Small intestine (tissue), 7 donors: ENCODE data around the gene UNC119B. TPM values are rescaled to one million over a fixed set of nuclear protein-coding genes. Genes with fewer than 3 reads are reported as not detected.

ENCODE experiments used
- DNase-seq, 2 donors: peaks; one replicate each; pipeline versions ENCODE4 v3.0.0 to v3.0.0-alpha.2; 2013
- FAIRE-seq: peaks from 2 replicates; lab custom pipeline; 2012; peaks lifted over from hg19 to GRCh38; lab: Jason Lieb, UNC
- H3K27ac ChIP-seq, 3 donors: one replicate each; pipeline ENCODE4 v1.5.1; 2013; ENCODE audit warnings: low read length in 2 of 3, mild to moderate bottlenecking in 2 of 3, control low read depth in 1 of 3, inconsistent platforms in 1 of 3, low read depth in 1 of 3, moderate library complexity in 1 of 3
- H3K27me3 ChIP-seq, 3 donors: one replicate each; pipeline ENCODE4 v1.6.1; 2013; ENCODE audit warnings: low read length in 3 of 3, inconsistent platforms in 1 of 3; ENCODE audit not compliant: control insufficient read depth in 3 of 3, insufficient read depth in 3 of 3
- H3K36me3 ChIP-seq, 3 donors: one replicate each; pipeline ENCODE4 v1.6.1; 2013; ENCODE audit warnings: low read length in 3 of 3, inconsistent platforms in 1 of 3, low read depth in 1 of 3, mild to moderate bottlenecking in 1 of 3, moderate library complexity in 1 of 3; ENCODE audit not compliant: control insufficient read depth in 3 of 3, insufficient read depth in 2 of 3
- H3K4me1 ChIP-seq, 3 donors: one replicate each; pipeline ENCODE4 v1.6.1; 2013; ENCODE audit warnings: low read length in 2 of 3, inconsistent platforms in 1 of 3, low read depth in 1 of 3, mild to moderate bottlenecking in 1 of 3, moderate library complexity in 1 of 3; ENCODE audit not compliant: control insufficient read depth in 3 of 3, insufficient read depth in 2 of 3
- H3K4me3 ChIP-seq, 3 donors: one replicate each; pipeline ENCODE4 v1.5.1; 2013; ENCODE audit warnings: low read length in 3 of 3, control low read depth in 1 of 3, inconsistent platforms in 1 of 3, low read depth in 1 of 3, mild to moderate bottlenecking in 1 of 3, moderate library complexity in 1 of 3
- H3K9me3 ChIP-seq, 2 donors: one replicate each; pipeline ENCODE4 v1.6.1; 2013; ENCODE audit warnings: low read depth in 1 of 2, low read length in 1 of 2; ENCODE audit not compliant: control insufficient read depth in 2 of 2, insufficient read depth in 1 of 2
- WGBS, 3 donors: extraction: QIAGEN DNeasy Blood & Tissue Kit; methylation state at CpG; one replicate each; pipeline ENCODE4 v1.1.7; 2013; 5-methylcytosine and 5-hydroxymethylcytosine counted together
- polyA plus RNA-seq, 4 donors: library from polyadenylated mRNA; stranded (reverse) in 3 of 4; unstranded in 1 of 4; fragments of 200-250 nt in 3 of 4; fragments of 120-200 nt in 1 of 4; gene quantifications; one replicate each; pipeline versions ENCODE4 v1.2.1 to v1.2.3, GENCODE V29; 2013
- donor health status: healthy with polysubstance abuse.
- donor health status: control.
- donor health status: control.
- donor health status: Bipolar disorder and iron deficiency.
- donor health status: healthy.

Gene UNC119B
- polyA plus RNA-seq, 4 donors, result 6.9 to 21.3 (median 13.9) TPM

DNA sequence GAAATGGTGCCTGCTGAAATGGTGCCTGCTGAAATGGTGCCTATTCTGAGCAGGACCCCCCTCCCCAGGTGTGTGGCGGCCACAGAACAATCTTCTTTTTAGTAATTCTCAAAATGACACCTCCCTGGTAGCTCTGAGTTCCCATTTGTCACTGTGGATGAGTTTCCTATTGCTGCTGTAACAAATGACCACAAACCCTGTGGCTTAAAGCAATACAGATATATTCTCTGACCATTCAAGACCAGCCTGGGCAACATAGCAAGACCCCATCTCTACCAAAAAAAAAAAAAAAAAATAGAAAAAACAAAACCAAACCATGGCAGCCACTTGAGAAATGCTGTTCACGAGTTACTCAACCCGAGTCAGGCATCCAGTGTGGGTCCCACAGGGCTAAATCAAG, 23.3 kb downstream of the UNC119B start:
- WGBS, 3 donors, result 89 to 93% (median 91%) methylated on average over 3 of the region's 3 CpGs
- FAIRE-seq, result no peak
- Histone ChIP-seq H3K36me3 (peaks cover 5 to 70% (median 21%) of the 10 kb centered on the region in 3 donors), H3K27me3 (no peaks in the 10 kb centered on the region), H3K9me3 (peaks cover 0 to 2% of the 10 kb centered on the region in 2 donors), H3K4me3 (no peak overlapping the region), H3K27ac (no peak overlapping the region), H3K4me1 (no peaks in the 10 kb centered on the region)
- no peak for DNase-seq

DNA sequence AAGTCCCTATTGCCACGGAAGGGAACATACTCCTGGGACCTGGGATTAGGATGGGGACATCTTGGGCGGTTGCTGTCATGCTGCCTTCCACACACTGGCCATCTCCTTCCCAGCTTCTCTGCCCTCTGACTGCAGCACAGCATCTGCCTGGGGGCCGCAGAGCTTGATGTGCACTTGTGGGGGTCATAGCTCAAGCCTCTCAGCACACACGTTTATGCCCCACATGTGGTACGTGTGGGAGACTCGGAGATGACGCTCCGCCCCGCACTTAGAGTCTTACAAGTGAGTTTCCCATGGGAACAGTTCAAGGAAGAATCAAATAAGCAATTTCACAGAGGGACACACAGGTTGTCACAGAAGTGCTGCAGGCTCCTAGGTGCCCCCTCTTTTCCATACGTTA, 24.0 kb downstream of the UNC119B start:
- H3K27me3 ChIP-seq, result no peaks in the 10 kb centered on the region
- H3K4me3 ChIP-seq, result no peak overlapping the region
- peaks cover 7 to 71% (median 24%) of the 10 kb centered on the region in 3 donors for H3K36me3 ChIP-seq
- no peak overlapping the region for H3K27ac ChIP-seq
- no peak for FAIRE-seq
- no peak for DNase-seq
- H3K9me3 ChIP-seq, result peaks cover 0 to 2% of the 10 kb centered on the region in 2 donors
- WGBS, 3 donors, result 91 to 95% (median 93%) methylated on average over 10 of the region's 10 CpGs
- H3K4me1 ChIP-seq, result no peaks in the 10 kb centered on the region

DNA sequence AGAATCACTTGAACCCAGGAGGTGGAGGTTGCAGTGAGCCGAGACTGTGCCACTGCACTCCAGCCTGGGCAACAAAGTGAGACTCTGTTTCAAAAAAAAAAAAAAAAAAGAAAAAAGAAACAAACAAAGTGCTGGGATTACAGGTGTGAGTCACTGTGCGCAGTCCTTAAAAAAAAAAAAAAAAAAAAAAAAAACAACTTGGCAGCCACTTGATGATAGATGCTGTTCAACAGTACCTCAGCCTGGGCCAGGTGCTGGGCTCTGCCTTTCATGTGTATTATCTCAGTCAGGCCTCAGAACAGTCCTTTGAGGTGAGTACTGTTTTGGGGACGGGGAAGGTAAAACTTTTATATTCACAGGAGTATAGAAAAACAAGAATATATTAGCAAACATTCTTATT, 24.9 kb downstream of the UNC119B start:
- H3K4me3 ChIP-seq, result no peak overlapping the region

DNA sequence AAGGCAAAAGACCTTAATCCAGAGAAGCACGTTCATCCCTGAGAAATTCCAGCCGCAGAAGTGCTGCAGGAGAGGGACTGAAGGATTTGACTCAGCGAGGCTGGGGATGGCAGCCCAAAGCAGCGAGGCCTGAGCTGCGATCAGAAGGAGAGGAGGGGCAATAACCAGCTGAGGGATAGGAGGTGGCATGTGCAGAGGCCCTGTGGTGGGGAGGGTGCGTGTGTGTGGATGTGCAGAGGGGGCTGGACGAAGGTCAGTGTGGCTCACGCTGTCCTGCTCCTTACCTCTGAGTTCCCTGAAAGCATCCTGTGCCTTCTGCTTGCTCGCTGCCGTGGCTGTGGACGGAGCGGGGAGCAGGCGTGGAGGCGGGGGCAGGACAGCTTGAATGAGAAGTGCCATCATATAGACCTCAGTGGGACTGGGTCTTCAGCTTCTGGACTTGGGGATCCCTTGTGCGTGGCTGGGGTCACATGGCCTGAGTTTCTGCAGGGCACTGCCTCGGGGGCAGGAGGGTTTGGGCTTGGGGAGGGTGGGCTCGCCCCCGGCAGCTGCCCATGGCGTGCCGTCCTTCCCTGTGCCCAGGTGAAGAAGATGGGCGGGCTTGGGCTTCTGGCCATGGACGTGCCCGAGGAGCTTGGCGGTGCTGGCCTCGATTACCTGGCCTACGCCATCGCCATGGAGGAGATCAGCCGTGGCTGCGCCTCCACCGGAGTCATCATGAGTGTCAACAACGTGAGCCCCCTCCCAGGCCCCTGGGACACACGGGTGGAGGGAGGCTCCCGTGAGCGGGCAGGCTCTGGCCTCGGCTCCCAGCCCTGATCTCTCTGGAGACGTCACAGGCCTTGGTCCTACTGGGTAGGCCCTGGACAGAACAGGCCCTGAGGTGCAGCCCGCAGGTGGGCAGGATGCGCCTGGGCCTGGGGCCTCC, 26.4 kb downstream of the UNC119B start:
- no peak overlapping the region for H3K4me3 ChIP-seq
- H3K27ac ChIP-seq, result no peak overlapping the region
- FAIRE-seq (no peak), DNase-seq (no peak)
- H3K36me3 ChIP-seq, result peaks cover 12 to 71% (median 27%) of the 10 kb centered on the region in 3 donors
- H3K9me3 ChIP-seq, result no peaks in the 10 kb centered on the region
- no peaks in the 10 kb centered on the region for H3K27me3 ChIP-seq
- H3K4me1 ChIP-seq, result peaks cover 0 to 3% (median 0%) of the 10 kb centered on the region in 3 donors
- 90 to 94% (median 92%) methylated on average over 38 of the region's 38 CpGs for WGBS, 3 donors

More for the DNA sequence above, 24.9 kb downstream of the UNC119B start:
- no peak for FAIRE-seq
- Histone ChIP-seq H3K9me3 (peaks cover 0 to 2% of the 10 kb centered on the region in 2 donors), H3K4me1 (no peaks in the 10 kb centered on the region), H3K27ac (no peak overlapping the region), H3K36me3 (peaks cover 12 to 71% (median 27%) of the 10 kb centered on the region in 3 donors), H3K27me3 (no peaks in the 10 kb centered on the region)
- WGBS, 3 donors, result 36 to 56% (median 51%) methylated on average over 3 of the region's 3 CpGs
- no peak for DNase-seq

DNA sequence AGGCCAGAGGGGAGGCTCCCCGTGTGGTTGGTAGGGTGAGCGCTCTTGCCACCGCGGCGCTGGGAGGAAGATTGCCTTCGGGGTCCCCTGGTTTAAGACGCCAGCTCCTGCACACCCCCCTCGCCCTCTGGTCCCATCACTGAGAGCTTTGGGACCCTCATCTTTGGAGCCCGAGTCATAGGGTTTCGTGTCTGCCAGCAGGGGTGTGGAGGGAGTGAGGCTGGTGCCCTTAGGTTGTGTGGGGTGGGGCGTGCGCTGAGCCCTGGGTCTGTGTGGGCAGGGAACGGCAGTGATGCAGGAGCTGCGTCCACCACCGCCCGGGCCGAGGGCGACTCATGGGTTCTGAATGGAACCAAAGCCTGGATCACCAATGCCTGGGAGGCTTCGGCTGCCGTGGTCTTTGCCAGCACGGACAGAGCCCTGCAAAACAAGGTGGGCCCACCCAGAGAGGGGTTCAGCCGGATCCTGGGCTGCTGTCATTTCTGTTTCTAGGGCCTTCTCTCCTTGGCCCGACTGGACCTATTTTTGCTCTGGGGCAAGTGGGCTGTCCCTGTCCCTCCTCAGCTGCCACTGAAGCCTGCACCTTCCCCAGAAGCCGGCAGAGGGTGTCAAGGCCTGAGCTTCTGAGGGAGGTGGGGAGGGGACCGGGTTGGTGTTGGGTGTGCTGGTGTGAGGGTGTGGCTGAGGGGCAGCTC, 27.4 kb downstream of the UNC119B start:
- DNase-seq, result no peak
- no peak overlapping the region for H3K27ac ChIP-seq
- H3K4me3 ChIP-seq, result no peak overlapping the region
- H3K9me3 ChIP-seq, result no peaks in the 10 kb centered on the region
- no peak for FAIRE-seq
- no peaks in the 10 kb centered on the region for H3K27me3 ChIP-seq
- peaks cover 12 to 73% (median 27%) of the 10 kb centered on the region in 3 donors for H3K36me3 ChIP-seq
- 89 to 93% (median 92%) methylated on average over 20 to 25 of the region's 25 CpGs for WGBS, 3 donors
- H3K4me1 ChIP-seq, result peaks cover 0 to 3% (median 0%) of the 10 kb centered on the region in 3 donors

DNA sequence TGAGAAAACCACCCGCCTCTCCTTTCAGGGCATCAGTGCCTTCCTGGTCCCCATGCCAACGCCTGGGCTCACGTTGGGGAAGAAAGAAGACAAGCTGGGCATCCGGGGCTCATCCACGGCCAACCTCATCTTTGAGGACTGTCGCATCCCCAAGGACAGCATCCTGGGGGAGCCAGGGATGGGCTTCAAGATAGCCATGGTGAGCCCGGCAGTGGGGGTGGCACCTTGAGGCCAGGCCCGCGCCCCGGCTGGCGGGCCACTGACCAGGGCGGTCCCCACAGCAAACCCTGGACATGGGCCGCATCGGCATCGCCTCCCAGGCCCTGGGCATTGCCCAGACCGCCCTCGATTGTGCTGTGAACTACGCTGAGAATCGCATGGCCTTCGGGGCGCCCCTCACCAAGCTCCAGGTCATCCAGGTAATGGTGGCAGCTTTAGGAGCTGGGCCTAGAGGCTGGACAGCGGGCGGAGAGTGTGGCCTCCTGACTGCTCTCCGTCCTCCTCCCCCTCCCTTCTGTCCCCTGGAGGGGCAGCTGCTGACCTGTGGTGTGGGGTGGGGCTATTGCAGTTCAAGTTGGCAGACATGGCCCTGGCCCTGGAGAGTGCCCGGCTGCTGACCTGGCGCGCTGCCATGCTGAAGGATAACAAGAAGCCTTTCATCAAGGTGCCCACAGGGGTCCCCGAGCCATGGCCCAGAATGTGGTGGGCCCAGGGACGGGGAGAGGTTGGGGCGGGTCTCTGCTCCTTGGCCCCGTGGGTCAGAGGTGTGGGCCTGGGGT, 28.2 kb downstream of the UNC119B start:
- DNase-seq (no peak), FAIRE-seq (no peak)
- WGBS, 3 donors, result 88 to 91% (median 90%) methylated on average over 29 to 31 of the region's 31 CpGs
- H3K4me1 ChIP-seq, result peaks cover 0 to 3% (median 0%) of the 10 kb centered on the region in 3 donors
- H3K9me3 ChIP-seq, result no peaks in the 10 kb centered on the region
- H3K4me3 ChIP-seq, result no peak overlapping the region
- no peak overlapping the region for H3K27ac ChIP-seq
- peaks cover 12 to 69% (median 27%) of the 10 kb centered on the region in 3 donors for H3K36me3 ChIP-seq
- H3K27me3 ChIP-seq, result no peaks in the 10 kb centered on the region

DNA sequence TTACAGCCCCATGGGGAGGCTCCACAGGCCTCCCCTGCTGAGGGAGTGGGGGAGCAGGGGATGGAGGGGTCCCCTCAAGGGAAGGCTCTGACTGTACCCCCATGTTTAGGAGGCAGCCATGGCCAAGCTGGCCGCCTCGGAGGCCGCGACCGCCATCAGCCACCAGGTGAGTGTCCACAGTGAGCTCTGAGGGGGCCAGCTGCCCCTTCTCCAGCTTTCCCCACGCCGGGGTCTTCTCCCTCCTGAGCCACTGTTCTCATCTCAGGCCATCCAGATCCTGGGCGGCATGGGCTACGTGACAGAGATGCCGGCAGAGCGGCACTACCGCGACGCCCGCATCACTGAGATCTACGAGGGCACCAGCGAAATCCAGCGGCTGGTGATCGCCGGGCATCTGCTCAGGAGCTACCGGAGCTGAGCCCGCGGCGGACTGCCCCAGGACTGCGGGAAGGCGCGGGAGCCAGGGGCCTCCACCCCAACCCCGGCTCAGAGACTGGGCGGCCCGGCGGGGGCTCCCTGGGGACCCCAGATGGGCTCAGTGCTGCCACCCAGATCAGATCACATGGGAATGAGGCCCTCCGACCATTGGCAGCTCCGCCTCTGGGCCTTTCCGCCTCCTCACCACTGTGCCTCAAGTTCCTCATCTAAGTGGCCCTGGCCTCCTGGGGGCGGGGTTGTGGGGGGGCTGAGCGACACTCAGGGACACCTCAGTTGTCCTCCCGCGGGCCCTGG, 28.9 kb downstream of the UNC119B start:
- FAIRE-seq, result no peak

More for the DNA sequence above, 28.9 kb downstream of the UNC119B start:
- Histone ChIP-seq H3K9me3 (no peaks in the 10 kb centered on the region), H3K4me3 (no peak overlapping the region), H3K27me3 (no peaks in the 10 kb centered on the region), H3K36me3 (peaks cover 12 to 64% (median 27%) of the 10 kb centered on the region in 3 donors), H3K4me1 (peaks cover 0 to 3% (median 0%) of the 10 kb centered on the region in 3 donors), H3K27ac (no peak overlapping the region)
- no peak for DNase-seq
- WGBS, 3 donors, result 90 to 92% (median 90%) methylated on average over 37 to 38 of the region's 38 CpGs
